ENCODE measurements around the gene IRF4.

- no peak for TF ChIP-seq POLR2A (IDR thresholded peaks at IDR 0.05; ENCODE audit: extremely low read depth, insufficient read length)
- no peak for TF ChIP-seq CTCF (IDR thresholded peaks at IDR 0.05; ENCODE audit: low read depth, low read length)
Observed at GRCh38 chr6:421211-421610, 29.7 kb downstream of the IRF4 start.

Measured in NB4 (cell line).